VCaP (cell line): ENCODE results near the gene FFAR1.
A peak's percentile ranks its signal among the peaks of the same experiment; 100 is the strongest.

Source experiments
- H3K27ac ChIP-seq: fragments of 450-650 bp; 2 replicates; pipeline ENCODE4 v1.5.1; 2017
- CTCF ChIP-seq: fragments of 450-650 bp; conservative IDR thresholded peaks from 2 replicates; pipeline ENCODE4 v1.5.1; 2017; ENCODE audit warnings: mild to moderate bottlenecking, moderate library complexity

The FFAR1 gene

GRCh38 chr19:35380450-35381124, 32.9 kb downstream of the FFAR1 start:
- TF ChIP-seq CTCF: no peak
- peak overlapping the region; percentile 63 for H3K27ac ChIP-seq

- no peak overlapping the region; the same call in 1 of the 2 replicates for H3K27ac ChIP-seq
- no peak for TF ChIP-seq CTCF
These were observed 33.6 kb downstream of the FFAR1 start for GRCh38 chr19:35381318-35381717.

- TF ChIP-seq CTCF: no peak
- H3K27ac ChIP-seq: no peak overlapping the region
These were observed 34.2 kb downstream of the FFAR1 start for GRCh38 chr19:35381926-35382325.

GRCh38 chr19:35383536-35383935, 35.8 kb downstream of the FFAR1 start:
- no peak for TF ChIP-seq CTCF
- H3K27ac ChIP-seq: no peak overlapping the region

GRCh38 chr19:35388277-35389054, 40.8 kb downstream of the FFAR1 start:
- TF ChIP-seq CTCF: no peak

GRCh38 chr19:35389192-35389861, 41.6 kb downstream of the FFAR1 start:
- TF ChIP-seq CTCF: no peak

More at GRCh38 chr19:35388277-35389054, 40.8 kb downstream of the FFAR1 start:
- H3K27ac ChIP-seq: no peak overlapping the region

More at GRCh38 chr19:35389192-35389861, 41.6 kb downstream of the FFAR1 start:
- no peak overlapping the region for H3K27ac ChIP-seq
